GM23248 (cell line): ENCODE measurements around the gene ZBTB48.

Experiments used
- EZH2 ChIP-seq: fragments of 200-600 bp; sonication (generic); IDR thresholded peaks from 2 replicates; pipeline ENCODE4 v1.6.1; 2018; ENCODE audit warnings: antibody characterized with exemption, mild to moderate bottlenecking; ENCODE audit not compliant: insufficient read depth, poor library complexity, severe bottlenecking
- EZH2phosphoT487 ChIP-seq: fragments of 200-600 bp; sonication (generic); IDR thresholded peaks from 2 replicates; pipeline ENCODE4 v1.6.1; 2018; ENCODE audit warnings: antibody characterized with exemption, moderate library complexity, mild to moderate bottlenecking, low read depth; ENCODE audit not compliant: insufficient read depth

GRCh38 chr1:6544831-6545230 is 35.0 kb upstream of the ZBTB48 start:
- TF ChIP-seq EZH2phosphoT487, result no peak
- TF ChIP-seq EZH2, result no peak
